ENCODE results near the gene UNC119B.

DNA sequence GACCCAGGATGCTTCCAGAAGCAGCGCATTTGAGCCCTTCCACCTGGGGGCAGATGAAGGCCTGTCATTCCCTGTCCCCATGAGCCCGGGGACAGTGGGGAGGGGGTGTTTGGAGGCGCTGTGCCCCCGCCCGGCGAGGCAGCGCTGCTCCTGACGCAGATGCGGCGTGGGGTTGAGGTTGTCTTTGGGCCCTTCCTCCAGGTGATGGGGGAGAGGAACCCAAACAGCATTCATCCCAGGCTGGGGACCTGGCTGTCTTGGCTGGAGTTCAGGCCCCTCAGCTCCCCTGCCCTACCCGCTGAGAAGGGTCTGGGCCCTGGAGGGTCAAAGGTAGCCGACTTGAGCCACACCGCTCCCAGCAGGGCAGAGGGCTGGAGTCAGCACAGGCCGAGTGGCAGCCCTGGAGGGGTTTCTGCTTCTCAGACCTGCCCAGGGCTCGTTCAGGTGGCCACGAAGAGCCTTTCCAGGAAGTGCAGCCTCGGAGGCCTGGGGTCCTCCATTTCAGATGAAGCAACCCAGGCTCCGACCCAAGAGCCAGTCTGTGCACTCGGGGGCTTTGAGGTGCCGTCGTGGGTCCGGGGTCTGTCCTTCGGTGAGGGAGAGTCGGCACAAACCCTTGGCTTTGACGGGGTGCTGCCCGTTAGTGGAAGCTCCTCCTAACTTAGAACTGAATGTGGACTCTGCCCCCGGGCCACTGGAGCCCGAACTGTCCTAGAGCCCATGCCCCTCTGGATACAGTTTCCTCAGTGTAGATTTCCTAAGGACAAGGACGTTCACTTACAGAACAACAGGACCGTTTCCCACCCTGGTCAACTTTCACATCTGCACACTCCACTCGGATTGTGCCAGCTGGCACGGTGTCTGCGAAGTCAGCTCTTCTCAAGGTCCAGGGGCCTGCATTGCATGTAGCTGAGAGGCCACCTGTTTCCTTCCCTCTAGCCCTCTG, 31.5 kb downstream of the UNC119B start:
- no peak for TF ChIP-seq YY1 (IDR thresholded peaks at IDR 0.05; ENCODE audit: insufficient read depth, insufficient read length)
- TF ChIP-seq SUZ12 (IDR thresholded peaks at IDR 0.05; ENCODE audit: extremely low read depth, insufficient read depth, insufficient read length), result no peak
